HTERT RPE-1 (cell line): ENCODE data around the gene IFNA13.

Source experiments
- in situ Hi-C: fragments of 300-500 bp; cut with MboI; formaldehyde crosslinking; loops from 4 replicates; pipeline ENCODE4 v1.14.3; 2020; ENCODE audit warnings: low sequenced_read_pairs

IFNA13 gene

DNA sequence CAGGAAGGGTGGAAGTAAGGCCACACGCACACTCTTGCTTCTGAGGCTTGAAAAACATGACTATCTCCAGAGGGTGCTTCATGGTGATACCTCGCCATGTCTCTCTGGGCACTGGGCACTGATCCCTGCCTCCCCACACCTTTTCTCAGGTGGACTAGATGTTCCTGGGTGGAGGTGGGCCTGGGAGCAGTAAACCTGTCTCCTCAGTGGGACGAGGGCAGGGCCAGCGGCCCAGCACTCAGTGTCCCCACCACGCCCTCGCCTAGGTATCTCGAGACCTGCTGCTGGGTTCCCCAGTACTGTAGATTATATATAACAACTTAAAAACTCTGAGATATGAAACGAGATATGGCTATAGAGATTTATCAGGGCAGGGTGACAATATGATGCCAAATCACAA is 5.6 kb downstream of the IFNA13 start:
- in situ Hi-C loops, result no loop called here

DNA sequence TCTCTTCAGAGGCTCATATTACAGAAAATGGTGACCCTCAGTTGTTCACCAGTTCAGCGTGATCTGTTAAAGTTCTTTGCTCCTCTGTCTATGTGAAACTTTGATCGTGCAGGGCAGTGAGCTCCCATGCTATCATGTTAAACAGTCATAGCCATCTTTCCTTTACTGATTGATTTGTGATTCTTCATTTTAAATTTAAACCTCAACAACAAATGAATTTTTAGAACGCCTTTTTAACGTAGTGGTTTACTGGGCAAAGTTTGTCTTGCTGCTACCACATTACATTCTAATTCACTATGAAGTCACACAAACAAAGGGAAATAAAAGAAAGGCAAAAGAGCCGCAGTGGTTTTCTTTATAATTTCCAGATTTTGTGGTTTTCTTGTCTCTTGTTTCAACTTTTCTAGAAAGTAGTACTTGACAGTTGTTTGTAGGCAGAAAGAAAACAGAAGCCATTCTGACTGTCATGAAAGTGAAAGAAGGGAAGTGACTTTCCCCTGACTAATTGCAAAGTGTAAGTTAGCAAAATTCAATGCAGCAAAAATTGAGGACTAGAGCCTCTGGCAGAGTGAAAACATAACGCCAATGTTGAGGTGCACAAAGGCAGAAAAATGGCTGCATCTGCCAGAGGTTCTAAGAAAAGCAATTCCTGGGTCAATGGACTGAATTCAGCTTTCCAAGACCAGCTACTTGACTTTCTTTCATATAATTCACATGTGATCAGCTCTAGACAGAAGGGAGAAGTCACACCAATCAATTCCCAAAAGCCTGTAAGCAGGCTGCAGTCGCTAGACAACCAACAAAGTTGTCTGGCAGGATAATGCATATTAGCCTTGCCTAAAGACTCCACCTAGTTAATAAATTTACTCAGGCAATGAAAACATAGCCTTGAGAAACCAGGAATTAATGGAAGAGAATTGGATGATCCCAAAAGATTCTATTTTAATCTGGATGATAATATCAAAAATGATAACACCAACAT is 10.1 kb downstream of the IFNA13 start:
- in situ Hi-C loops, result no loop called here

DNA sequence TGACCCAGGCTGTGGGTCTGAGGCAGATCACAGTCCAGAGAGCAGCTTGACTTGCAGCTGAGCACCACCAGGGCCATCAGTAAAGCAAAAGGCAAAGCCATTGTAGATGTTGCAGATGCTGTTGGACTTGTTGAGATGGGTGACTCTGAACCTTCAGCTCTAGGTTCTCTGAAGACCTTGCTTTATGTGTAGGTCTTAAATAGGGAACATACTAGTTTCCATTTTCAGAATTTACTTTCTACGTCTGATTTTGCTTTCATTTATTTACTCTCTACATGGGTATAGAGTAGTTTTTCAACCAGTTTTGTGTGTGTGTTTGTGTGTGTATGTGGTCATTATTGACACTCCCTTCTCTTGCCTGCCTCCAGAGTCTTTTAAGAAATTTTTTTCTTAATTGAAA is 17.1 kb downstream of the IFNA13 start, which contains the start of gene IFNA6:
IFNA6 (minus strand) TSS at position 101 of the 400 bp plus-strand sequence; CDS start at position 101, 0 bp downstream.
- in situ Hi-C loops, result no loop called here

DNA sequence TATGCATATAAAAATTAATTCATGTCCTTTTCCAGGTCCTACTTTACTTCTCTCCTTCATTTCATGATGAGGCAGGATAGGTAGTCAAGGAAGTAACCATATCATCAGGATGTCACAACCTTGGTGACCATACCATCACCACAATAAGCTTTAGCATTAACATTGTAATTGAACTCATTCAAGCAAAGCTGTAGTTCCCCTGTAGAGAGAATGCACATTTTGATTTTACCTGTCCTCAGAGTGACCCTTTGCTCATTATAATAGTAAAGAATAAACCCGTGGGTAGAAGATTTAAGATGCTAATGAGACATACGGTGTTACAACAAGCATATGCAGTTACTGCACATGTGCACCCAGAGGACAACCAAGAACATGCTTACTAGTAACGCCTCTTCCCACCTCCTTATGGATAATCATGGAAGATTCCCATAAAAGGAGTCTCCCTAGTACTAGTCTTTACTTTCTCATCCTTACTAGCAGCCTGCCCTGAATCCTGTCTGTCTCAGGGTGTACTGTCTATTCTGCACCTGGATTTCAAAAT is 19.4 kb downstream of the IFNA13 start:
- in situ Hi-C loops, result no loop called here

DNA sequence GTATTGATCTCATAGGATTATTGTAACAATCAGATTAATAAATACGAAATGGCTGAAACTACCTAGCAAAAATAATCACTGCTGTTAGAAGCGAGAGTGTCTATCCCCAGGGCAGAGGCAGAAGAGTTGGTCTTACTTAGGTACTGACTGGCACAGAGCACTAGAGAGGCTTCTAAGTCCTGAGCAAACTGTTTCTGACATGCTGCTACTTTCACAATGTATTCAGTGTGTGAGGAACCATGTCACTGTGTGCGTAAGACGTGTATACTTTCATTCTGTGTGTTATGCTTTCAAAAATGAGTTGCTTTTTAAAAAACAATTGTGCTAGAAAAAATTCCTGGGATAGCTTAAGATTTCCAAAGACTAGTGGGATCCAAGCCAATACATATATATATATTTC is 27.1 kb downstream of the IFNA13 start:
- in situ Hi-C loops, result no loop called here

DNA sequence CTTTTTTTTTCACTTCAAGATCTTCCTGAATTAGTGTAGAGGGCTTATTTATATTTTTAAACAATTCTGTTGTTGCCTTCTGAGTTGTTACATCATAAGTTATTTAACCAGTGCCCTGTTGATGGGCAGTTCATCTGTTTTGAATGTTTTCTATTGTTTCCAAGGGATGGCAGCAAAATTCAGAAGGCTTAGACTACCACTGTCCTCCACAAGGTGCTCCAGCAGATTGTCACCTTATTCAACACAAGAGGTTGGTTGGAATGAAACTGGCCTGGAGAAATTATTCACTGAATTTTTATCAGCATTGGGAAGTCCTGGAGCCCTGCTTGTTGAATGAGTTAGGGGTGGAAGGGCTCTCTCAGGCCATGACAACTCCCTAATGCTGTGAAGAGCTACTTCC is 31.4 kb downstream of the IFNA13 start:
- in situ Hi-C loops, result no loop called here

DNA sequence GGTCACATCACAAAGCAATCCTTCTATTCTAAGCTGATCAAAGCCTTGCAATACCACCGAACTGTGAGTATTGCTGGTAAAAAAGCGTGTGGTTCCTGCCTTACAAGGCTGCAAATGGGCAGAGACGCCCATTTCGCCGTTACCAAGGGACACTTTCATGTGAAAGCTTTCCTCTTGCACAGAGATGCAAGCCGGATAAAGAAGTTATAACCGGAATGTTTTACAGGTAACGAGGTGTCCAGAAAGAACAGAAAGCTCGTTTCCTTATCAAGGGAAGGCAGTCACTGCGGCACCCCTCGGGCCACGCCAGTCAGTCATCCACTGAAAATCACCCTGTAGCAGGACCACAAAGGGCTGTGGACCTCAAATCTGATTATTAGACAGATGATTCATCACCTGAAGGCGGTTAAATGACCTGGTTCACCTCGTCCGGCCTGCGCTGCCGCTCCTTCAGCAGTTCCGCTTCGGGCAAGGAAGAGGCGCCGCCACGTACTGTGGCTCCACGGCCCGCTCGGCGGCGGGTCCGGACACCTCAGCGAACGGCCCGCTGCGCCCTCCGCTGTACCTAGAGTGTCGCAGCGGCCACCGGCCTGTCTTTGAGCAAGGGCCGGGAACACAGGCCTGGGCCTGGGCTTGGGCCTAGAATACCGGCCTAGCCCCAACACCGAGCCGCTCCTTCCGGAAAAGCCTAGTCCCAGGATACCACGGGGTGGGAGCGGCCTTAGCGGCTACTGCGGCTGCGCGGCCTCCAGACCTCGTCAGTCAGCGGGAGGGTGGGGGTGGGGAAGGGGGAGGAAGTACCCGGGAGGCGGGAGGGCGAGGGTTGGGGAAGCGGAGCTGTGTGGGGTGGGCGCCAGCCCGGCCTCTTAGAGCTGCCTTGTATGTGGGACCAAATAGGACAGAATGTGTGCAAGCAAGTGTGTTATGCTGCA is 32.9 kb downstream of the IFNA13 start, which contains the start of gene KLHL9:
KLHL9 (minus strand) TSS at position 704 of the 932 bp plus-strand sequence; CDS start at position 159, 545 bp downstream.
- in situ Hi-C loops, result no loop called here

DNA sequence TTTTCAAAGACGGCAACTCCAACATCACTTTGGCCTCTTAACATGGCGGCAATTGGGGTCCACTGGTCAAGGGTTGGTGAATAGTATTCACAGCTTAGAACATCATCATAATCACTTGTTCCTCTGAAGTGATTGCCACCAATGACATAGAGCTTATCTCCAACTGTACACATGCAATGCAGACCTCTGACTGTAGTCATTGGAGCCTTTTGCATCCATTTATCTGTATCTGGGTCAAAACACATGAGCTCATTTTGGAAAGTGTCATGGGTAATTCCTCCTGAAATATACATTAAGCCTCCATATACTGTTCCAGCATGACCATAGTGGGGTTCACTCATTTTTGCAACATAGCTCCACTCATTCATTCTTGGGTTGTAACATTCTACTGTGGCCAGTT is 34.6 kb downstream of the IFNA13 start:
- in situ Hi-C loops, result no loop called here

DNA sequence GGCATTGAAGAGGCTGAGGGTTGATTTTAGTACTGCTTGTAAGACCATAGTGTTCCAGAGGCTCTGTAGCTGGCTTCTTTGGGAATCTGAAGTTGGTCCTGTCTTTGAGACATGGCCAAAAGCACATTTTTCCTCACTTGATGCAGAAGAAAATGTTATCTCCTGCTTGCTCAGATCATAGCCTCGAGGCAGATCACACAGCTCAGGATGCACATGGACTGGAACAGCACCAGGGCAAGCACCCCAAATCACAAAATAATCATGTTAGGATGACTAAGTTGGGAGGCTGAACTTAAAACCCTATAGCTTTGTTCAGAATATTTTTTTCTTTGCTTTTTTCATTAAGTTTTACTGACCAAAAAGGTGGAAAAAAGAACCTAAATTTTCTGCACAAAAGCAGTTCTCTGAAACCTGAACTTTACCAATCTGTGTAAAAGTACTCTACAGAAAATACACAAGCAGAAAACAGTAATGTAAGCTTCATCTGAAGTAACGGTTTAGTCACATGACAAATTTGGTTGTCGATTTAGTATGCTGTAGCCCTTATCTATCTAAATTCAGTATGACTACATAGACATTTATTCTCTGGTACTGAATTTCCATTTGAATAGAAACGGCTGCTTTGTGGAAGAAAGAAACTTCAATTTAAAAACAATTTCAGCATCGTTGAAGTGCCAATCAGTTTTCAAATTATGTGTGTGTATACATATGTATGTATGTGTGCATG is 36.0 kb downstream of the IFNA13 start:
- in situ Hi-C loops, result no loop called here

DNA sequence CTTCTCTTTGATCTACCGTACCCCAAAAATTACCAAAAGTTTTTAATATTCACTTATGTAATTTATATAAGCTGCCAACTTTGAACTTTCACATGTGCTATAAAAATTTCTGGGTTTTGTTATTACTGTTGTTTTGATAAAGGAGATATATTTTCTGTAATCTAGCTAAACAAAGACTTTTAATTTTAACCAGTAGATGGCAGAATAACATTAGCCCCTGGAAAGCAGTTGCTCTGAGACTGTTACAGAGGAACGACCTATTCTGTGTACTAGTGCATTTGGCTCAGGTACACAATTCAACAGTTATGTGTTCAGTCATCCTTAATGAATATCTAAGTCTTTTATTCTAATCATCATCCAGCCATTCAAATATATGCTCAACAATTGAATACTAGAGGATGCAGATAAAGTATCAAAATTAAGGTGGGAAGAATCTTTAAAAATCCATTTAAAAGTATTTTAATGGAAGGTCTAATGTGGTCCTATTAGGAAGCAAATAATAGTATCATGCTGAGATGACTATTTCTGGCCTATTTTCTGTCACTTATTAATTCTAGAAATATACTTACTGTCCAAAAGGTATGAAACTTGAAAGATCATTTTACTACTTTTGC is 41.2 kb downstream of the IFNA13 start:
- in situ Hi-C loops, result no loop called here

DNA sequence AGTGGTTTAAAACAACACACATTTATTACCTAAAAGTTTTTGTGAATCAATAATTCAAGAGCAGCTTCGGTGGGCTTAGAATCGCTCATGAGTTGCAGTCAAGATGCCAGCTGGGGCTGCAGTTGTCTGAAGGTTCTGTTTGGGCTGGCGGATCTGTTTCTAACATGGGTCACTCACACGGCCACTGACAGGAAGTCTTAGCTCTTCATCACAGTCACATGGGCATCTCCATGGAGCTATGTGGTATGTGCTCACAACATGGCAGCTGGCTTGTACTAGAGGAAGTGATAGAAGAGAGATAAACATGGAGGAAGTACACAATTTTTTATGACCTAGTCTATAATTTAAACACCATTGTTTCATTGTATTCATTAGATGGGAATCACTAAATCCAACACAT is 43.8 kb downstream of the IFNA13 start:
- in situ Hi-C loops, result no loop called here

DNA sequence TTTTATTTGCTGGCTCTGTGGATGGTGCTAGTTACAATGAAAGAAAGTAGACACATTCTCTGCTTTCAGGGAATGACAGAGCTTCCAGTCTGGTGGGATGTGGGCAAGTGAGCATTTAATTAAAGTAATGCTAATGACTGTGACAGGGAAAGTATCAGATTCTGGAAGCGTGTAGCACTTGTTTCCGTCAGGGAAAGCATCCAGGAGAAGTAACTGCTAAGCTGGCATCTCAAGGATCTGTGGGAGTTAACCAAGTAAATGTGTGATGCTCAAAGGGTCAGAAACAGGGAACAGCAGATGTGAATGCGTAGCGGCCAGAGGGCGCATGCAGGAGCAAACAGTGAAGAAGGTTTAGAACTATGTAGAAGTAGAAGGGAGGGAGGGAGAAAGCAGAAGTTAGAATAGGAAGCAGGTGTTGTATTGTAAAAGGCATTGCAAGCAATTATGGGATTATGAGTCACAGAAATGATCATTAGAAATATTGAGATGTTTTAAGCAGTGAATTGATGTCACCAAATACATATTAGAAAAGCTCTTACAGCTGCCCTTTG is 44.9 kb downstream of the IFNA13 start:
- in situ Hi-C loops, result no loop called here

DNA sequence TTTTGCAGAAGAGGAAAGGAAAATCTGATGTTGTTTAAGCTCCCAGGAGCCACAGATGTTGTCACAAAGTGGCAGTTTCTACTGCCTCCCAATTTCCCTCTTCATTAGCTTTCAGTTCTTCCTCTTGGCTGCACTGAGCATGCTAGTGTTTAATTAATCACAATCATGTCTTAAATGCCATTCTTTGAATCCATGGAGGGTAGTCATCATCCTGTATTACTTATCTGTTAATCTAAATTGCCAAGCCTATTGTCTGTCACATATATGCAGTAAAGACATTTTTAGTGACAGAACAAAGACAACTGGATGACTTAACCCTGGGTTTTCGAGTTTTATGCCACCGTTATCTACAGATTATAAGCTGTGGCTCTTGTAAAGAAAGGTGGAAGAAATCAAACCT is 47.4 kb downstream of the IFNA13 start:
- in situ Hi-C loops, result no loop called here

DNA sequence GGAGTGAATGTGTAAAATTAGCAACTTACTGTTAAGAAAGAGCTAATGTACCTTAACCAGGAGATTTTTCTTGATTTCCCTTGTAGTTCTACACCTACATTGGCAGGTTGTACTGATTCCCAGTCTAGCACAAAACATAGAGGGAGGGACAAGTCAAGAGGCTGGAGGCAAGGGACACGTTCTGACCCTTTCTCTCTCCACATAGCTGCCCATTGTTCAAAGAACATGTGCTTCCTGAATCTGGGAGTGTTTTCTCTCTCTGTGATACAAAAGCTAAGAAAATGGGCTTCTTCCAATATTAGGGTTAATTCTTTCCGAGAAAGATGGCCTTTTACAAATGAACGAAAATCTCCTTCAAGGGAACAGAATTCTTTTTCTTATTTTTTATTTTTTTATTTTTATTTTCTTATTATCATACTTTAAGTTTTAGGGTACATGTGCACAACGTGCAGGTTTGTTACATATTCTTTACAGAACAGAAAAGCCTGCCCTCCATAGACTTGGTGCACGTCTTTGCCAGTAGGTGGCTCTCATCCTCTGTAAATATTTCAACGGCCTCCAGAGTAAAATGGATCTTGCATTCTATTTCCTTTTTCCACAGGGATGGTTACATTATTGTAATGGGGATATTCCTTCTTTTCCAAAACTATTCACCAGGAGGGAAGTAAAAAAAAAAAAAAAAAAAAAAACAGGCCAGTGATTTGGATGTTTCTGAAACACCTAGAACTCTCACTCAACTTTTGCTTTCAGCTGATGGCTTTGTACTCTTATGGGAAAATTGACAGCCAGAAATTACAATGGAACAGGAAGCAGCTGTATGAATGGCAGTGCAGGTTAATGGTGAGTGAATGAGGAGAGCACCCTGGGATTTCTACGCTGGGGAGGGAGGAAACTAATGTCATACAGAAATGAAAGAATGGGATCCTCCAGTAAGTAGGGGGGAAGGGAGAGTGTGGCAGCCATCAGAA is 49.6 kb downstream of the IFNA13 start:
- in situ Hi-C loops, result no loop called here
